Ovary (tissue), 9 donors: ENCODE results near the gene TACR2. TPM values are rescaled to one million over a fixed set of nuclear protein-coding genes. Genes with fewer than 3 reads are reported as not detected.

Experiments
- DNase-seq, 5 donors: peaks; one replicate each; pipeline ENCODE4 v3.0.0-alpha.2; 2019 to 2020
- H3K27ac ChIP-seq, 2 donors: fragments of 200-600 bp; one replicate each; pipeline versions ENCODE4 v1.5.1 to v1.8.0; 2019 to 2022
- H3K27me3 ChIP-seq: fragments of 200-600 bp; one replicate; pipeline ENCODE4 v1.8.0; 2022
- H3K36me3 ChIP-seq: fragments of 200-600 bp; sonication (generic); one replicate; pipeline ENCODE4 v1.5.1; 2019
- H3K4me1 ChIP-seq: one replicate; pipeline ENCODE4 v1.8.1; 2013; ENCODE audit warnings: mild to moderate bottlenecking, moderate library complexity; ENCODE audit not compliant: insufficient read depth
- H3K4me3 ChIP-seq: fragments of 200-600 bp; sonication (generic); one replicate; pipeline ENCODE4 v1.5.1; 2017
- H3K9me3 ChIP-seq, 2 donors: fragments of 200-600 bp in 1 of 2; sonication (generic) in 1 of 2; one replicate each; pipeline versions ENCODE4 v1.5.1 to v1.8.1; 2013 to 2019; ENCODE audit warnings: mild to moderate bottlenecking in 1 of 2, moderate library complexity in 1 of 2
- EP300 ChIP-seq: sonication (generic); formaldehyde crosslinking; IDR thresholded peaks from one replicate; pipeline ENCODE4 v1.6.1; 2017; ENCODE audit warnings: antibody characterized with exemption
- POLR2A ChIP-seq: fragments of 450-650 bp; IDR thresholded peaks from one replicate; pipeline ENCODE4 v1.6.1; 2017; ENCODE audit warnings: antibody characterized with exemption, mild to moderate bottlenecking, moderate library complexity
- WGBS, 3 donors: extraction: QIAGEN DNeasy Blood & Tissue Kit in 1 of 3; methylation state at CpG; one replicate each; pipeline versions ENCODE4 v1.1.5 to v1.1.7; 2013 to 2017; 5-methylcytosine and 5-hydroxymethylcytosine counted together
- intact Hi-C, 4 donors: fragments of 100-400 bp; cut with DNase I; formaldehyde crosslinking; loops; one replicate each; pipeline versions ENCODE4 v1.11.0 to v1.15.1; 2022 to 2023
- polyA plus RNA-seq, 2 donors: library from polyadenylated mRNA; stranded (reverse); fragments of 200-250 nt in 1 of 2; fragments of 350-450 nt in 1 of 2; fragmentation: Illumina TruSeq in 1 of 2; extraction: RNeasy Lipid Tissue Mini Kit (QIAGEN cat#74804) in 1 of 2; gene quantifications; one replicate each; pipeline ENCODE4 v1.2.3, GENCODE V29; 2013 to 2014
- total RNA-seq, 7 donors: library from RNA; depleted of rRNA in 2 of 7; stranded (reverse); fragments of >200 nt in 2 of 7; fragmentation: NEBNext Ultra II Directional in 3 of 7; extraction: Animal tissue kit (Norgen Biotek cat#: 25700) in 3 of 7; gene quantifications; one replicate each; pipeline versions ENCODE4 v1.1.0 to v1.2.4, GENCODE V29; 2016 to 2023
- TF ChIP-seq, protein P1 (sequence below), 3 donors: fragments of 450-650 bp in 2 of 3; fragments of 200-600 bp in 1 of 3; IDR thresholded peaks; one replicate each; pipeline versions ENCODE4 v1.5.1 to v1.8.0; 2016 to 2022; ENCODE audit warnings: antibody characterized with exemption in 3 of 3, mild to moderate bottlenecking in 1 of 3
- donor health status: DM: no; HTN: no; CAD: no; lungs with moderate emphysema.
- donor health status: DM: no; HTN: no; CAD: no.
- donor health status: Bipolar disorder and iron deficiency.
- donor health status: DM: yes; HTN: yes; CAD: no.
- donor health status: DM: no; HTN: no; CAD: no.
- donor health status: DM: yes; HTN: yes; CAD: no.

Gene TACR2
- total and polyA plus RNA-seq, 9 donors: 1.0 to 6.2 (median 2.2) TPM

DNA sequence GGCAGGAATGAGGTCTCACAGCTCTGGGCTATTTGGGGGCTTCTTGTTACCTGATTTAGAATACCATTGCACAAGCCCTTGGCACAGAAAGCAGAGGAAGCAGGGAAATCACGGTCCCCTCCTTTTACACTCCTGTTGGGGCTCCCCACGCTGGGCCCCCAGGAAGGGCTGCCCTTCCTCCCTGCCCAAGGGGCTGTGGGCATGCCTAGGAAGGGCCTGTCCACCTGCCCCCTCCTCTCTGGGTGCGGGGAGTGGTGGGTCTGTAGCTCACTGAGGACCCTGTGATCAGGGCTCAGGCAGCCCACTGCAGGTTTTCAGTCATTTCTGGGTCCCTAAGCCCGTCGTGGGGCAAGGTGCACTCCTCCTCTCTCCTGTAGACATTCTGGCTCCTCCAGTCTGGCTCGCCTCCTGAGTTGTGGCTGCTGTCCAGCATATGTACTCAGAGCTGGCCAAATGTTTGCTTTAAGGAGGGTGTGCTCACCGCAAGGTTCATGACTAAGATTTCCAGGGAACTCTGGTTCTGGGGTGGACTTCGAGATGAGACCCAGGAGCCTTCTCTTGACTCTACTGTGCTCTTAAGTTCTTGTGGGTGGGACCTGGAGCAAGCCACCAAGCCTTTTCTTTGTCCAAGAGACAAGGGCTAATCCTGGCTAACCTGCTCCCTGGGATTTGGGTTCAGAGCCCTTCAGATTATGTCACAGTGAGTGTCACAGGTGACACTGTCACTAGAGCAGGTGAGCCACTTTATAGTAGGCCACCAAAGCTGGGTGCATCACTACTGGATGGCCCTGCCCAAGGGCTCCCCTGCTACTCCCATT lies 56.0 kb downstream of the TACR2 start:
- H3K4me3 ChIP-seq: no peak overlapping the region
- peaks cover 10% of the 10 kb centered on the region for H3K4me1 ChIP-seq
- intact Hi-C loops: no loop called here

DNA sequence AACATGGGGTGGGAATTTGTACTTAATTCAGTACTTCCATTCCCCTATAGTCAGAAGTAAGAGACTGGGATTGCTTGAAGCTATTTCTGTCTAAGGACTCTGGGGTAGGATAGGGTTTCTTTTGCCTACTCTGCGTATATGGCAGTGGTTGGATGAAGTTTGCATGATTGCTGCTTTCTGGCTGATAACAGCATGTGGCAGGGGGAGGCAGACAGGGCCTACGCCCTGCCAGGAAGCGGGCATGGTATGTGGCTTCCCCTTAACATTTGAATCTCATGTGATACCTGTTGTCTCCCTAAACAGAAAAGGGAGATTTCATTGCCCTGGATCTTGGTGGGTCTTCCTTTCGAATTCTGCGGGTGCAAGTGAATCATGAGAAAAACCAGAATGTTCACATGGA lies 57.1 kb downstream of the TACR2 start:
- Histone ChIP-seq H3K27ac (no peak overlapping the region), H3K4me3 (no peak overlapping the region), H3K4me1 (peaks cover 10% of the 10 kb centered on the region), H3K36me3 (no peaks in the 10 kb centered on the region), H3K9me3 (no peaks in the 10 kb centered on the region), H3K27me3 (no peaks in the 10 kb centered on the region)
- no peak for DNase-seq
- TF ChIP-seq EP300: no peak
- no peak for TF ChIP-seq POLR2A
- TF ChIP-seq, protein P1, sequence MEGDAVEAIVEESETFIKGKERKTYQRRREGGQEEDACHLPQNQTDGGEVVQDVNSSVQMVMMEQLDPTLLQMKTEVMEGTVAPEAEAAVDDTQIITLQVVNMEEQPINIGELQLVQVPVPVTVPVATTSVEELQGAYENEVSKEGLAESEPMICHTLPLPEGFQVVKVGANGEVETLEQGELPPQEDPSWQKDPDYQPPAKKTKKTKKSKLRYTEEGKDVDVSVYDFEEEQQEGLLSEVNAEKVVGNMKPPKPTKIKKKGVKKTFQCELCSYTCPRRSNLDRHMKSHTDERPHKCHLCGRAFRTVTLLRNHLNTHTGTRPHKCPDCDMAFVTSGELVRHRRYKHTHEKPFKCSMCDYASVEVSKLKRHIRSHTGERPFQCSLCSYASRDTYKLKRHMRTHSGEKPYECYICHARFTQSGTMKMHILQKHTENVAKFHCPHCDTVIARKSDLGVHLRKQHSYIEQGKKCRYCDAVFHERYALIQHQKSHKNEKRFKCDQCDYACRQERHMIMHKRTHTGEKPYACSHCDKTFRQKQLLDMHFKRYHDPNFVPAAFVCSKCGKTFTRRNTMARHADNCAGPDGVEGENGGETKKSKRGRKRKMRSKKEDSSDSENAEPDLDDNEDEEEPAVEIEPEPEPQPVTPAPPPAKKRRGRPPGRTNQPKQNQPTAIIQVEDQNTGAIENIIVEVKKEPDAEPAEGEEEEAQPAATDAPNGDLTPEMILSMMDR (IDR thresholded peaks at IDR 0.05): no peak
- intact Hi-C loops: no loop called here
- WGBS, 3 donors: 90 to 95% (median 94%) methylated on average over 5 of the region's 5 CpGs

More for the DNA sequence above, 56.0 kb downstream of the TACR2 start:
- TF ChIP-seq POLR2A: no peak
- TF ChIP-seq EP300: no peak
- TF ChIP-seq, protein P1 (IDR thresholded peaks at IDR 0.05): no peak
- no peaks in the 10 kb centered on the region for H3K9me3 ChIP-seq
- H3K27ac ChIP-seq: no peak overlapping the region
- no peaks in the 10 kb centered on the region for H3K36me3 ChIP-seq
- H3K27me3 ChIP-seq: no peaks in the 10 kb centered on the region
- 10 to 20% (median 16%) methylated on average over 8 of the region's 8 CpGs for WGBS, 3 donors
- DNase-seq: peak; percentile 62 to 84 (median 71)

DNA sequence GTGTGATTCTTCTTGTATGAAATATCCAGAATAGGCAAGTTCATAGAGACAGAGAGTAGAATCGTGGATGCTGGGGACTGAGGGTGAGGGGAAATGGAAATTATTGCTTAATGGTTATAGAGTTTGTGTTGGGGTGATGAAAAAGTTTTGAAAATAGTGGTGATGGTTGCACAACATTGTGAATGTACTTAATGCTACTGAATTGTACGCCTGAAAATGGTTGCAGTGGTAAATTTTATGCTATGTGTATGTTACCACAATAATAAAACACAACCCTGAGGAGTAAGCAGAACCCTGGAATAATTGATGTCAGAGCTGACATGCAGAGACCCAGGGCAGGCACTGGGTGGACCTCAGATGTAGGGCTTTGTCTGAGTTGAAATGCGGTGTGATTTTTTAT lies 57.6 kb downstream of the TACR2 start:
- Histone ChIP-seq H3K36me3 (no peaks in the 10 kb centered on the region), H3K4me1 (peaks cover 10% of the 10 kb centered on the region), H3K4me3 (no peak overlapping the region), H3K9me3 (no peaks in the 10 kb centered on the region), H3K27ac (no peak overlapping the region), H3K27me3 (no peaks in the 10 kb centered on the region)
- 85 to 91% (median 89%) methylated on average over 3 of the region's 3 CpGs for WGBS, 3 donors
- no peak for DNase-seq
- TF ChIP-seq, protein P1 (IDR thresholded peaks at IDR 0.05): no peak
- TF ChIP-seq EP300: no peak
- TF ChIP-seq POLR2A: no peak
- intact Hi-C loops: no loop called here

DNA sequence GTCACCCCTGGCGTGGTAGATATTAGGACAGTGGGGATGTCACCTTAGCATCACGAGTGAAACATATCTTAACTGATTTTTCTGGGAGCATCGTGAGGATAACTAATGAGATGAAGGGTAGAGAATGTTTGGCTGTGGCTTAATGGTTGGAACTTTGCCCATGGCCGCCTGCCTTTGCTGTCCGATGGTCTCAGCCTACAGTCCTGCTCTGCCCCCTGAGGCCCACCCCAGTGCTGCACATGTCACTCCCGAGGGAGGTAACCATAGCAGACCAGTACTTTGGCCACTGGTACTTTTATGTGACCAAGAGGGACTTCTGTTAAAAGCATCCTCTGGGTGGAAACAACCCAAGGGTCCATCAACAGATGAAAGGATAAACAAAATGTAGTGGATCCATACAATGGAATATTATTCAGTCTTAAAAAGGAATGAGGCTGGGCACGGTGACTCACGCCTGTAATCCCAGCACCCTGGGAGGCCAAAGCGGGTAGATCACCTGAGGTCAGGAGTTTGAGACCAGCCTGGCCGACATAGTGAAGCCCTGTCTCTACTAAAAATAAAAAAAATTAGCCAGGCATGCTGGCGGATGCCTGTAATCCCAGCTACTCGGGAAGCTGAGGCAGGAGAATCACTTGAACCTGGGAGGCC lies 58.4 kb downstream of the TACR2 start:
- intact Hi-C loops: no loop called here
- TF ChIP-seq, protein P1 (IDR thresholded peaks at IDR 0.05): no peak
- TF ChIP-seq POLR2A: no peak
- TF ChIP-seq EP300: no peak
- Histone ChIP-seq H3K4me1 (peaks cover 10% of the 10 kb centered on the region), H3K9me3 (no peaks in the 10 kb centered on the region), H3K36me3 (no peaks in the 10 kb centered on the region), H3K27ac (no peak overlapping the region), H3K27me3 (no peaks in the 10 kb centered on the region), H3K4me3 (no peak overlapping the region)
- no peak for DNase-seq
- WGBS, 3 donors: 80 to 82% (median 80%) methylated on average over 12 of the region's 12 CpGs
